Measurements from ENCODE around the gene EED. TPM values are rescaled to one million over a fixed set of nuclear protein-coding genes. Genes with fewer than 3 reads are reported as not detected.
"Not testable (repeated sequence)": the region's sequence is repeated elsewhere in the genome, so short reads cannot be mapped to it uniquely, and the experiment has no call there.

The EED gene
- polyA plus RNA-seq, 1 donor: 28.0 TPM

- 86% methylated on average over 1 of the region's 1 CpG for WGBS (ENCODE audit: insufficient coverage, low lambda C conversion rate)
These were observed 25.1 kb downstream of the EED start for GRCh38 chr11:86269645-86270044.

GRCh38 chr11:86274503-86274902, 29.9 kb downstream of the EED start:
- no peaks in the 10 kb centered on the region for H3K4me1 ChIP-seq (ENCODE audit: control insufficient read depth, insufficient read depth, low read length)
- H3K27ac ChIP-seq (ENCODE audit: low read length): no peak overlapping the region
- no peaks in the 10 kb centered on the region for H3K9me3 ChIP-seq (ENCODE audit: control insufficient read depth, low read depth, low read length)
- H3K36me3 ChIP-seq (ENCODE audit: control insufficient read depth, insufficient read depth, low read length): peaks cover 29% of the 10 kb centered on the region
- no peak for DNase-seq
- WGBS (ENCODE audit: insufficient coverage, low lambda C conversion rate): no CpG with 5 or more reads among the region's 6 CpGs
- H3K4me3 ChIP-seq (ENCODE audit: low read length): no peak overlapping the region
- H3K27me3 ChIP-seq (ENCODE audit: control insufficient read depth, insufficient read depth, low read length): no peaks in the 10 kb centered on the region

More at GRCh38 chr11:86269645-86270044, 25.1 kb downstream of the EED start:
- Histone ChIP-seq H3K27me3 (ENCODE audit: control insufficient read depth, insufficient read depth, low read length) (no peaks in the 10 kb centered on the region), H3K9me3 (ENCODE audit: control insufficient read depth, low read depth, low read length) (no peaks in the 10 kb centered on the region), H3K27ac (ENCODE audit: low read length) (no peak overlapping the region), H3K36me3 (ENCODE audit: control insufficient read depth, insufficient read depth, low read length) (peaks cover 22% of the 10 kb centered on the region), H3K4me1 (ENCODE audit: control insufficient read depth, insufficient read depth, low read length) (no peaks in the 10 kb centered on the region), H3K4me3 (ENCODE audit: low read length) (no peak overlapping the region)
- no peak for DNase-seq

GRCh38 chr11:86274999-86275398, 30.4 kb downstream of the EED start:
- DNase-seq: no peak
- H3K4me1 ChIP-seq (ENCODE audit: control insufficient read depth, insufficient read depth, low read length): no peaks in the 10 kb centered on the region
- H3K4me3 ChIP-seq (ENCODE audit: low read length): no peak overlapping the region
- no peaks in the 10 kb centered on the region for H3K27me3 ChIP-seq (ENCODE audit: control insufficient read depth, insufficient read depth, low read length)
- no peak overlapping the region for H3K27ac ChIP-seq (ENCODE audit: low read length)
- 48% methylated on average over 3 of the region's 4 CpGs for WGBS (ENCODE audit: insufficient coverage, low lambda C conversion rate)
- peaks cover 28% of the 10 kb centered on the region for H3K36me3 ChIP-seq (ENCODE audit: control insufficient read depth, insufficient read depth, low read length)
- H3K9me3 ChIP-seq (ENCODE audit: control insufficient read depth, low read depth, low read length): no peaks in the 10 kb centered on the region

- no peak overlapping the region for H3K27ac ChIP-seq (ENCODE audit: low read length)
- no peaks in the 10 kb centered on the region for H3K27me3 ChIP-seq (ENCODE audit: control insufficient read depth, insufficient read depth, low read length)
- WGBS (ENCODE audit: insufficient coverage, low lambda C conversion rate): no CpG with 5 or more reads among the region's 2 CpGs
- no peak for DNase-seq
- peaks cover 29% of the 10 kb centered on the region for H3K36me3 ChIP-seq (ENCODE audit: control insufficient read depth, insufficient read depth, low read length)
- no peaks in the 10 kb centered on the region for H3K4me1 ChIP-seq (ENCODE audit: control insufficient read depth, insufficient read depth, low read length)
- H3K4me3 ChIP-seq (ENCODE audit: low read length): no peak overlapping the region
- no peaks in the 10 kb centered on the region for H3K9me3 ChIP-seq (ENCODE audit: control insufficient read depth, low read depth, low read length)
These were observed 31.2 kb downstream of the EED start for GRCh38 chr11:86275493-86276370.

- Histone ChIP-seq H3K4me1 (ENCODE audit: control insufficient read depth, insufficient read depth, low read length) (no peaks in the 10 kb centered on the region), H3K36me3 (ENCODE audit: control insufficient read depth, insufficient read depth, low read length) (peaks cover 29% of the 10 kb centered on the region), H3K4me3 (ENCODE audit: low read length) (no peak overlapping the region), H3K27me3 (ENCODE audit: control insufficient read depth, insufficient read depth, low read length) (no peaks in the 10 kb centered on the region), H3K9me3 (ENCODE audit: control insufficient read depth, low read depth, low read length) (no peaks in the 10 kb centered on the region), H3K27ac (ENCODE audit: low read length) (no peak overlapping the region)
- no peak for DNase-seq
- WGBS (ENCODE audit: insufficient coverage, low lambda C conversion rate): no CpG with 5 or more reads among the region's 1 CpG
These were observed 33.2 kb downstream of the EED start for GRCh38 chr11:86277741-86278140.

- Histone ChIP-seq H3K27me3 (ENCODE audit: control insufficient read depth, insufficient read depth, low read length) (no peaks in the 10 kb centered on the region), H3K4me3 (ENCODE audit: low read length) (no peak overlapping the region), H3K27ac (ENCODE audit: low read length) (no peak overlapping the region), H3K4me1 (ENCODE audit: control insufficient read depth, insufficient read depth, low read length) (no peaks in the 10 kb centered on the region), H3K9me3 (ENCODE audit: control insufficient read depth, low read depth, low read length) (no peaks in the 10 kb centered on the region), H3K36me3 (ENCODE audit: control insufficient read depth, insufficient read depth, low read length) (peaks cover 25% of the 10 kb centered on the region)
- 73% methylated on average over 3 of the region's 8 CpGs for WGBS (ENCODE audit: insufficient coverage, low lambda C conversion rate)
- DNase-seq: no peak
These were observed 33.7 kb downstream of the EED start for GRCh38 chr11:86278226-86278625.

GRCh38 chr11:86279747-86280146, 35.2 kb downstream of the EED start:
- DNase-seq: no peak
- Histone ChIP-seq H3K9me3 (ENCODE audit: control insufficient read depth, low read depth, low read length) (no peaks in the 10 kb centered on the region), H3K36me3 (ENCODE audit: control insufficient read depth, insufficient read depth, low read length) (peaks cover 25% of the 10 kb centered on the region), H3K4me3 (ENCODE audit: low read length) (no peak overlapping the region), H3K27me3 (ENCODE audit: control insufficient read depth, insufficient read depth, low read length) (no peaks in the 10 kb centered on the region), H3K27ac (ENCODE audit: low read length) (no peak overlapping the region), H3K4me1 (ENCODE audit: control insufficient read depth, insufficient read depth, low read length) (no peaks in the 10 kb centered on the region)
- WGBS (ENCODE audit: insufficient coverage, low lambda C conversion rate): 80% methylated on average over 1 of the region's 3 CpGs

GRCh38 chr11:86287468-86287796, 42.9 kb downstream of the EED start:
- Histone ChIP-seq H3K9me3 (ENCODE audit: control insufficient read depth, low read depth, low read length) (no peaks in the 10 kb centered on the region), H3K36me3 (ENCODE audit: control insufficient read depth, insufficient read depth, low read length) (peaks cover 8% of the 10 kb centered on the region), H3K27me3 (ENCODE audit: control insufficient read depth, insufficient read depth, low read length) (no peaks in the 10 kb centered on the region), H3K27ac (ENCODE audit: low read length) (no peak overlapping the region), H3K4me3 (ENCODE audit: low read length) (no peak overlapping the region), H3K4me1 (ENCODE audit: control insufficient read depth, insufficient read depth, low read length) (no peaks in the 10 kb centered on the region)
- 100% methylated on average over 1 of the region's 2 CpGs for WGBS (ENCODE audit: insufficient coverage, low lambda C conversion rate)
- DNase-seq: no peak

- Histone ChIP-seq H3K9me3 (ENCODE audit: control insufficient read depth, low read depth, low read length) (no peaks in the 10 kb centered on the region), H3K27ac (ENCODE audit: low read length) (no peak overlapping the region), H3K27me3 (ENCODE audit: control insufficient read depth, insufficient read depth, low read length) (no peaks in the 10 kb centered on the region), H3K4me1 (ENCODE audit: control insufficient read depth, insufficient read depth, low read length) (no peaks in the 10 kb centered on the region), H3K36me3 (ENCODE audit: control insufficient read depth, insufficient read depth, low read length) (peaks cover 6% of the 10 kb centered on the region), H3K4me3 (ENCODE audit: low read length) (no peak overlapping the region)
- WGBS (ENCODE audit: insufficient coverage, low lambda C conversion rate): no CpG with 5 or more reads among the region's 7 CpGs
- no peak for DNase-seq
These were observed 44.4 kb downstream of the EED start for GRCh38 chr11:86288776-86289507.

- not testable (repeated sequence) for H3K27ac ChIP-seq (ENCODE audit: low read length); H3K4me1 ChIP-seq (ENCODE audit: control insufficient read depth, insufficient read depth, low read length); H3K27me3 ChIP-seq (ENCODE audit: control insufficient read depth, insufficient read depth, low read length); H3K36me3 ChIP-seq (ENCODE audit: control insufficient read depth, insufficient read depth, low read length); H3K4me3 ChIP-seq (ENCODE audit: low read length); H3K9me3 ChIP-seq (ENCODE audit: control insufficient read depth, low read depth, low read length); DNase-seq
- whole genome bisulfite sequencing (ENCODE audit: insufficient coverage, low lambda C conversion rate): 100% methylated on average over 2 of the region's 9 CpGs
These were observed 45.1 kb downstream of the EED start for GRCh38 chr11:86289508-86290280.
